ENCODE measurements around the gene C1R. TPM values are rescaled to one million over a fixed set of nuclear protein-coding genes. Genes with fewer than 3 reads are reported as not detected.

C1R gene
- total RNA-seq, 2 experiments from 2014 or later: 1.4 to 2.2 TPM

DNA sequence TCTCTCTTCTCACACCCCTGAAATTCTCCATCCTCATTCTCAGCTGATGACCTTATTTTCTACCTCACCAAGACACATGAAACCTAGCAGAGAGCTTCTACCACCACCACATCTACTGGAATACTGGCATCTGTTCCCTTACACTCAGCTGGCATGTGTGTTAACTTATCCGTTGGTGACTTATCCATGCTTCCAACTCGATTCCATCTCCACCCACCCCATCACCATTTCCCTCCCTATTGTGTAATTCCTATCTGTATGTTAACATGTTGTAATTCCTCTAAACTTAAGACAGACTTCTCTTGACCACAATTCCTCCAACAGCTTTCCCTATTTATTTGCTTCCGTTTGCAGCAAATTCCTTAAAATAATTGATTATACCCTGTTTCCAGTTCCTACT lies 16.3 kb downstream of the C1R start:
- CTCF ChIA-PET: interaction anchor here (0.8 to 1.3 kb wide), 2 partner anchors 35 to 37 kb away, joined by 3 read pairs; no protein-coding TSS in a partner anchor
- POLR2A ChIA-PET: no interaction called here
- DNase-seq: no peak
- H3K4me3 Mint-ChIP-seq: no peak overlapping the region
- no peaks in the 10 kb centered on the region for H3K9me3 Mint-ChIP-seq
- intact Hi-C loops (cut with micrococcal nuclease): no loop called here
- peaks cover 5% of the 10 kb centered on the region for H3K4me1 Mint-ChIP-seq (ENCODE audit: low read depth)
- H3K27ac Mint-ChIP-seq: no peak overlapping the region
- peaks cover 1% of the 10 kb centered on the region for H3K27me3 Mint-ChIP-seq
- H3K36me3 Mint-ChIP-seq: no peaks in the 10 kb centered on the region

DNA sequence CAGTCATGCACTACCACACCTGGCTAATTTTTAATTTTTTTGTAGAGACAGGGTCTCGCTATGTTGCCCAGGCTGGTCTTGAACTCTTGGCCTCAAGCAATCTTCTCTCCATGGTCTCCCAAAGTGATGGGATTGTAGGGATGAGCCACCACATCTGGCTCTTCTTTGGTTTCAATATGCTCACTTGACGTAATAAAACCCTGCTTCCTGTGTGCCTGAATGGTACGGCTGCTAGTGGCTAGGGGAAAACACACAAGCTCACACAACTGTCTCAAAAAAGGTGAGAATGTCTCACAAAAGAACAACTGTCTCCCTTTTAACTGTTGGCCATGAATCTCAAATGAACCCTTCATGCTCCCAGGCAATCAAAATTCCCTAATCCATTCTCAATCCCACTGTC lies 16.7 kb downstream of the C1R start:
- no peak overlapping the region for H3K4me3 Mint-ChIP-seq
- peaks cover 1% of the 10 kb centered on the region for H3K27me3 Mint-ChIP-seq
- H3K9me3 Mint-ChIP-seq: no peaks in the 10 kb centered on the region
- peaks cover 5% of the 10 kb centered on the region for H3K4me1 Mint-ChIP-seq (ENCODE audit: low read depth)
- CTCF ChIA-PET: interaction anchor here (0.8 to 1.3 kb wide), 2 partner anchors 35 to 37 kb away, joined by 3 read pairs; no protein-coding TSS in a partner anchor
- intact Hi-C loops (cut with micrococcal nuclease): no loop called here
- no peak for DNase-seq
- POLR2A ChIA-PET: no interaction called here
- no peaks in the 10 kb centered on the region for H3K36me3 Mint-ChIP-seq
- no peak overlapping the region for H3K27ac Mint-ChIP-seq

DNA sequence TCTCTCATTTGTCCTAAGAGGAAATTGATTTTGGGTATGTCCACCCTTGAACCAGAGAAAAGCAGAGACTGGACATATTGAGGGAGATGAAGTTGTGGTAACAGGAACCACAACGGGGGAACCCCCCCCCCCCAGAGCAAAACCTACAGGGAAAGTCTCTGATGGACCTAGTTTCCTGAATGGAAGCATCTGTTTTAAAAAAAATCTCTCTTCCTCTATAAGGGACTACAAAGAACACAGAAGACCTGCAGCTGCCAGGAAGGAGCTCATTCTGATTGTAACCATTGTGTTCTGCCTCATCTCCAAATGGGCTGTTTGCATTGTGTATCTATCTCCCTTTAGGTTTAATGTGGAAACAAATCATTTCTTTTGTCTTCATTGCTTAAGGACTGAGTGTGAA lies 18.3 kb downstream of the C1R start:
- CTCF ChIA-PET: no interaction called here

DNA sequence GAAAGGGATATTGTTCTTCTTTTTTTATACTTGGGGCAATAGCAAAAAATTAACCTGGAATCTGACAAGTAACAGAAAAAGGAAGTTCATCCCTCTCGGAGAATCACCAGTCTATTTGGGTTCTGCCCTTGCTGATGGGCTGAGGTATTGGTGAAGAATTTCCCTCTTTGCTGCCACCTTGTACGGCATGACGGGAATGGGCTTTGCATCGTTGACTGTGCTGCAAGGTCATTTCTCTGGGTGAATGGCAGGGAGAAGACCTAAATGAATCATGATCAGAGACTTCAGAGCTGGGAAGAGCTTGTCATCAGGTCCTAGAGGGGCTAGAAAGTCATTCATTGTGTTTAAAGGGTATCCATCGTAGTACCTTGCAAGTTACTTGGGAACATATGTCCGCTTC lies 19.7 kb downstream of the C1R start:
- Mint-ChIP-seq H3K4me1 (ENCODE audit: low read depth) (peaks cover 5% of the 10 kb centered on the region), H3K27ac (no peak overlapping the region), H3K27me3 (no peaks in the 10 kb centered on the region), H3K4me3 (no peak overlapping the region), H3K9me3 (no peaks in the 10 kb centered on the region), H3K36me3 (no peaks in the 10 kb centered on the region)
- no peak for DNase-seq
- ChIA-PET POLR2A (no interaction called here), CTCF (interaction anchor here (0.6 kb wide), 1 partner anchor 82 kb away, joined by 3 read pairs; no protein-coding TSS in a partner anchor)
- intact Hi-C loops (cut with micrococcal nuclease): no loop called here

More for the DNA sequence above, 18.3 kb downstream of the C1R start:
- no peak overlapping the region for H3K27ac Mint-ChIP-seq
- no peak for DNase-seq
- H3K9me3 Mint-ChIP-seq: no peaks in the 10 kb centered on the region
- peaks cover 5% of the 10 kb centered on the region for H3K4me1 Mint-ChIP-seq (ENCODE audit: low read depth)
- H3K36me3 Mint-ChIP-seq: no peaks in the 10 kb centered on the region
- no peak overlapping the region for H3K4me3 Mint-ChIP-seq
- intact Hi-C loops (cut with micrococcal nuclease): no loop called here
- POLR2A ChIA-PET: no interaction called here
- no peaks in the 10 kb centered on the region for H3K27me3 Mint-ChIP-seq

DNA sequence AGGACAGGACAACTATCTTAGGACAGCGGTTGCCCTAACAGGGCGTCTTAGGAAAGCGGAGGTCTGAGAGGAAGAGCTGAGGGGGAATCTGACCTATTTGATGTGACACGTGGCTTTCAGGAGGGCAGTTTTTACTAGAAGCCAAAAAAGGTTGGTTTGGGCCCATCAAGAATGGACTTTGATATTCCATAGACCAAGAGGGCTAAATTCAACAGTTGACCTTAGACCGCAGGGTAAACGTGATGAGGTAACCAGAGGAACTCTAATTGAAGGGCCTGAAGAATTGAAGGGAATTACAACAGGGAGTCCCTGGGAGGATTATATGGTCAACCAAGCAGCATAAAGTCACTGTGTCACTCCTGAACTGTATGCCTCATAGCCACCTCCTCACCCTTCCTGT lies 20.2 kb downstream of the C1R start:
- H3K4me1 Mint-ChIP-seq (ENCODE audit: low read depth): peaks cover 5% of the 10 kb centered on the region
- ChIA-PET POLR2A (no interaction called here), CTCF (no interaction called here)
- no peak overlapping the region for H3K27ac Mint-ChIP-seq
- intact Hi-C loops (cut with micrococcal nuclease): no loop called here
- H3K9me3 Mint-ChIP-seq: no peaks in the 10 kb centered on the region
- DNase-seq: no peak
- no peaks in the 10 kb centered on the region for H3K36me3 Mint-ChIP-seq
- no peaks in the 10 kb centered on the region for H3K27me3 Mint-ChIP-seq
- no peak overlapping the region for H3K4me3 Mint-ChIP-seq

DNA sequence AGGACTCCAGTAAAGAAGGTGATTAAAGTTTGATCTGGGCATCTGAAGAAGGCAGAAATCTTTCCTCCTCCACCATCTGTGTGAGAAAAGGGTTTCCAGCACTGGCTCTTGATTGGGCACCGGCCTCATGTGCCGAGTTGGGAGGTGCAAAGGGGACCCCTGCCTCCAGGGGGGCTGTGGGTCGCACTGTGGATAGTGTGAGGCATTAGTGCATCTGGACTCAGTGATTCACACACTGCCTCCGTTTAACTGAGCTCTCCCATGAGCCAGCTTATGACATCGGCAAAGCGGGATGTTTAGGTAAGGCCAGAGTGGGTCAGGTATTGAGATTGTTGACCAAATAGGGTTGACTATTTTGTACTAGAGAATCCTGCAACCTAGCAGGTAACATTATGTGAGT lies 22.9 kb downstream of the C1R start:
- DNase-seq: no peak
- ChIA-PET POLR2A (no interaction called here), CTCF (no interaction called here)
- Mint-ChIP-seq H3K27ac (no peak overlapping the region), H3K36me3 (no peaks in the 10 kb centered on the region), H3K4me1 (ENCODE audit: low read depth) (no peaks in the 10 kb centered on the region), H3K4me3 (no peak overlapping the region), H3K9me3 (no peaks in the 10 kb centered on the region), H3K27me3 (no peaks in the 10 kb centered on the region)
- intact Hi-C loops (cut with micrococcal nuclease): no loop called here

DNA sequence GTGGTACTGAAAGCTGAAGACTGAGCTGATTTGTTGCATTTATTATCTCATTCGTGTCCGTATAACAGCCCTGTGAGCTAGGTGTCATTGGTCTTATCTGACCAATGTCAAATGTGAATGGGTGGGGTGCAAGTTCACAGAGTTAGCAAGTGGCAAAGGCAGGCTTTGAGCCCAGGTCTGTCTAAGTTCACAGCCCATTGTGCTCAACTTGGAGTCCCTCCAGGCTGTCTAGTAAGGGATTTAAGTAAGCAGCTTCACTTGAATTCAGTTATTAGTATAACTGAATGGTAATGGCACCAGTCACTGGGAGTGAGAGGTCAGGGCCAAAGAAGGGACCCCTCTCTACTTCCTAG lies 23.3 kb downstream of the C1R start:
- no peak overlapping the region for H3K27ac Mint-ChIP-seq
- intact Hi-C loops (cut with micrococcal nuclease): no loop called here
- CTCF ChIA-PET: no interaction called here

DNA sequence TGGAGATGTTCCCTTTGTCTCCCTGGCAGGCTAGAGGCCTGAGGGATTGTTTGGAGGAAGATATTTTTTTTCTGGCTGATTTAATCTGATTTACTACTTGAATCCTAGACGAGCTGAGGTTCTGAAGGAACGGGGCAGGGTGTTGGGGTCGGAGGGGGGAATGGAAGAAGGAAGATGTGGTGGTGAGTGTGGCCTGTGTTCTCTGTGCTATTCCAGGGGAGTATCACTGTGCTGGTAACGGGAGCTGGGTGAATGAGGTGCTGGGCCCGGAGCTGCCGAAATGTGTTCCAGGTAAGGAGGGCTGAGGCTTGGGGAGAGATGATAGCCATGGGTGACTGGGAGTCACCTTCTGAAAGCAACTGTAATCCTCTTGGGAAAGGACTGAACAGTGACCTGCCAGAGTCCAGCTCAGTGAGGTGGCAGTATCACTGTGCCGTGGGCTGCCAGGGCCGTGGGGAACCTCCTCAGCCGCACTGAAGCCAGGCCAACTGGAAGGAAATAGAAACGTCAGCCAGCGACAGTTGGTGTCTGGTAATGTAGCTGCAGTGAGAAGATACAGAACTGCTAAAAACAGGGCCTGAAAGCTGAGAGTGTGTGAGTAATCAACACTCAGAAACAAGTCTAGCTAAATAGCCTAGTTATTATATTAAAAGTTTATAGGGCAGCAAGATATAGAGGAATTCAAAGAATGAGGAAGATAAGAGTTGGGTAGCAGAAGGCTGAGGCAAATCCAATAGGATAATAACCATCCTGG lies 23.8 kb downstream of the C1R start:
- CTCF ChIA-PET: no interaction called here
- H3K36me3 Mint-ChIP-seq: no peaks in the 10 kb centered on the region

More for the DNA sequence above, 23.3 kb downstream of the C1R start:
- POLR2A ChIA-PET: no interaction called here
- Mint-ChIP-seq H3K9me3 (no peaks in the 10 kb centered on the region), H3K4me3 (no peak overlapping the region), H3K27me3 (no peaks in the 10 kb centered on the region), H3K4me1 (ENCODE audit: low read depth) (no peaks in the 10 kb centered on the region), H3K36me3 (no peaks in the 10 kb centered on the region)
- no peak for DNase-seq

DNA sequence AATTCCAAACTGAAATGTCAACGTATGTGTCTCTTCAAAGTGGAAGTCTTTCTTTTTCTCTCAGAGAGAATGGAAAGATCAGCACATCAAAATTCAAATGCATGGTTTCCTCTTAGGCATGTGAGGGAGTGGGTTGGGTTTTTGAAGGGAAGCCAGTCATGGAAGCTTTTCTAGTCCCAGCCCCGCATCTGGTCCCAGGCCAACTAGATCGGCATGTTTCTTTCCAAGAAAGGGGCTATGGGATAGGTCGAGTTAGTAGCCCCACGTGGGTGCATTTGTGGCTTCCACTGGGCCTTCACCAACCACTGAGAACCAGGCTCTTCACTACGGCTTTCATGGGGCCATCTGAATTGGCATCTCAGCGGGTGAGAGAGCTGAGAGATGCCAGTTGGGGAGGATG lies 25.1 kb downstream of the C1R start:
- no peak overlapping the region for H3K4me3 Mint-ChIP-seq
- H3K36me3 Mint-ChIP-seq: no peaks in the 10 kb centered on the region
- H3K9me3 Mint-ChIP-seq: no peaks in the 10 kb centered on the region
- intact Hi-C loops (cut with micrococcal nuclease): no loop called here
- H3K4me1 Mint-ChIP-seq (ENCODE audit: low read depth): no peaks in the 10 kb centered on the region
- no peak overlapping the region for H3K27ac Mint-ChIP-seq
- H3K27me3 Mint-ChIP-seq: no peaks in the 10 kb centered on the region
- CTCF ChIA-PET: no interaction called here
- POLR2A ChIA-PET: no interaction called here
- DNase-seq: no peak

More for the DNA sequence above, 23.8 kb downstream of the C1R start:
- POLR2A ChIA-PET: no interaction called here
- Mint-ChIP-seq H3K4me3 (no peak overlapping the region), H3K27ac (no peak overlapping the region), H3K27me3 (no peaks in the 10 kb centered on the region), H3K9me3 (no peaks in the 10 kb centered on the region), H3K4me1 (ENCODE audit: low read depth) (no peaks in the 10 kb centered on the region)
- intact Hi-C loops (cut with micrococcal nuclease): no loop called here
- no peak for DNase-seq

DNA sequence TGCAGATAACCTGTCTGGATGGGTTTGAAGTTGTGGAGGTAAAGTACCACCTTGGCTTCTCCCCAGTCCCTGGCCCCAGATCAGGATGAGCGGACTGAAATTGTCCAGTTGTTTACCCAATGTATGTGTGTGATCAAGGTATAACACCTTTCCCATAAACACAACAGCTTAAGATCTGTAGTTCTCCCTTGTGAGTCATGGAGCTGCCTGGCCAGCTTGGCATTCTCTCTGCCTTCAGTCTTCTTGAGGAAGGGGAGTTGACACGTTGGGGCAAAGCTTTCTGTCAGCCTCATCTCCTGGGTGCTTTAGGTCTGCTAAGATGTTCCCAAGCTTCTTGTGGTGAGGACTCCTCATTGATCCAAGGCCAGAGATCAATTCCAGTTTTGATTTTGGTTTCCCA lies 25.6 kb downstream of the C1R start:
- no peak overlapping the region for H3K27ac Mint-ChIP-seq
- POLR2A ChIA-PET: no interaction called here
- no peaks in the 10 kb centered on the region for H3K4me1 Mint-ChIP-seq (ENCODE audit: low read depth)
- H3K4me3 Mint-ChIP-seq: no peak overlapping the region
- no peaks in the 10 kb centered on the region for H3K27me3 Mint-ChIP-seq
- no peaks in the 10 kb centered on the region for H3K9me3 Mint-ChIP-seq
- CTCF ChIA-PET: no interaction called here
- no peaks in the 10 kb centered on the region for H3K36me3 Mint-ChIP-seq
- intact Hi-C loops (cut with micrococcal nuclease): no loop called here
- DNase-seq: no peak

DNA sequence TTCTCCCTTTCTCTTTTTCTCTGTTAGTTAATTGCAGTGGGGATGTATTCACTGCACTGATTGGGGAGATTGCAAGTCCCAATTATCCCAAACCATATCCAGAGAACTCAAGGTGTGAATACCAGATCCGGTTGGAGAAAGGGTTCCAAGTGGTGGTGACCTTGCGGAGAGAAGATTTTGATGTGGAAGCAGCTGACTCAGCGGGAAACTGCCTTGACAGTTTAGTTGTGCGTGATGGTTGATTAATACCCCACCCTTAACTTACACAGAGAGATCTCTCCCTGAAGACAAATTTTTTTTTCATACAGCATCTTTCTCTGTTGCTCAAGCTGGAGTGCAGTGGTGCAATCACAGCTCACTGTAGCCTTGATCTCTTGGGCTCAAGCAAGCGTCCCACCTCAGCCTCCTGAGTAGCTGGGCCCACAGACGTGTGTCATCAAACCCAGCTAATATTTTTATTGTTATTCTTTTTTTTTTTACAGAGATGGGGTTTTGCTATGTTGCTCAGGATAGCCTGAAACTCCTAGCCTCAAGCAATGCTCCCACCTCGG lies 27.1 kb downstream of the C1R start:
- Mint-ChIP-seq H3K27me3 (peaks cover 6% of the 10 kb centered on the region), H3K9me3 (no peaks in the 10 kb centered on the region), H3K36me3 (no peaks in the 10 kb centered on the region), H3K27ac (no peak overlapping the region), H3K4me3 (no peak overlapping the region), H3K4me1 (ENCODE audit: low read depth) (no peaks in the 10 kb centered on the region)
- intact Hi-C loops (cut with micrococcal nuclease): no loop called here
- ChIA-PET POLR2A (no interaction called here), CTCF (no interaction called here)
- no peak for DNase-seq

DNA sequence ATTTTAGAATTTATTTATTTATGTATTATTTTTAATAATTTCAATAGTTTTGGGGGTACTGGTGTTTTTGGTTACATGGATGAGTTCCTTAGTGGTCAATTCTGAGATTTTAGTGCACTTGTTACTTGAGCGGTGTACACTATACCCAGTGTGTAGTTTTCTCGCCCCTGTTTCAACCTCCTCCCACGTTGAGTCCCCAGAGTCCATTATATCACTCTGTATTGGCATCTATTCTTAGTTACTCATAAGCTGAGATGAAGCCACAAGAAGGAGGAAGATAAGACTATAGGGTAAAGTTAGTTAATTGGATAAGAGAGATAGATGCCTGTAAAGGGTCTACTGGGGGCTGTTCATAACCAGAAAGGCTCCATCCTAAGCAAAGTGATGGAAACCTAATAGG lies 27.7 kb downstream of the C1R start:
- Mint-ChIP-seq H3K4me1 (ENCODE audit: low read depth) (no peaks in the 10 kb centered on the region), H3K9me3 (no peaks in the 10 kb centered on the region), H3K36me3 (no peaks in the 10 kb centered on the region), H3K27me3 (peaks cover 11% of the 10 kb centered on the region), H3K27ac (no peak overlapping the region), H3K4me3 (no peak overlapping the region)
- no peak for DNase-seq
- intact Hi-C loops (cut with micrococcal nuclease): no loop called here
- CTCF ChIA-PET: no interaction called here
- POLR2A ChIA-PET: no interaction called here

DNA sequence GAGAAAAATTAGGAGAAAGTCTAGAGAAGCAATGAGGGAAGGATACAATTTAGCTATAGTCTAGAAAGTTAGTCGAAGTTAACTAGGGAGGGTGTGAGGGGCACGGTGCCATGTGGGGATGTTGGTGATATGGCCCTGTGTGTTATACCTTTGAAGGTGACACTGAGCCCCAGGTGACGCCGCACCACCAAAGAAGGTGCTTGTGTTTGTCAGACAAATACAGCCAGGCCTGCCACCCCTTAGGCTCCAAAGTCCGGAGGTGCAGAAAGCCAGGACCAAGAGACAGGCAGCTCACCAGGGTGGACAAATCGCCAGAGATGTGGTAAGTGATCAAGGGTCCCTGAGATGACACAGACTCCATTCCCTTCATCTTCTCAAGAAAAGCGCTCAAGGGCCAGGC lies 30.6 kb downstream of the C1R start:
- CTCF ChIA-PET: no interaction called here
- intact Hi-C loops (cut with micrococcal nuclease): no loop called here
- H3K27me3 Mint-ChIP-seq: peaks cover 16% of the 10 kb centered on the region
- H3K36me3 Mint-ChIP-seq: no peaks in the 10 kb centered on the region
- no peak overlapping the region for H3K27ac Mint-ChIP-seq
- POLR2A ChIA-PET: no interaction called here
- H3K9me3 Mint-ChIP-seq: no peaks in the 10 kb centered on the region
- no peak for DNase-seq
- H3K4me1 Mint-ChIP-seq (ENCODE audit: low read depth): no peaks in the 10 kb centered on the region
- no peak overlapping the region for H3K4me3 Mint-ChIP-seq

Measured in activated CD4-positive, alpha-beta memory T cell treated with anti-CD3 and anti-CD28 coated beads for 36 hours (primary cell).